Measurements from ENCODE around the gene DCAF5. TPM values are rescaled to one million over a fixed set of nuclear protein-coding genes. Genes with fewer than 3 reads are reported as not detected.

DCAF5 gene
- total and polyA plus RNA-seq, 2 of the 13 experiments (the other 11 are each of a cell fraction or from before 2014, with no cell fraction given) = 13.4 to 31.6 TPM

GRCh38 chr14:69153152-69153872, 393 bp upstream of the DCAF5 start (continued):
- TF ChIP-seq GATAD1 (CRISPR knock-in tag; IDR thresholded peaks at IDR 0.05) (0 out of 2 replicates have a peak, but pooled peaks have one; percentile 58), HNRNPK (IDR thresholded peaks at IDR 0.05; ENCODE audit: low read depth, low read length, poor library complexity, severe bottlenecking) (peak; percentile 99), ZGPAT (CRISPR knock-in tag; IDR thresholded peaks at IDR 0.05) (no peak; the same call in 1 of the 2 replicates), SMARCE1 (IDR thresholded peaks at IDR 0.05; ENCODE audit: borderline replicate concordance) (no peak), ZNF878 (CRISPR knock-in tag; IDR thresholded peaks at IDR 0.05) (peak; percentile 69; the same call in 1 of the 2 replicates), ZBTB2 (CRISPR knock-in tag; IDR thresholded peaks at IDR 0.05; ENCODE audit: low read depth) (peak; percentile 94), TAF1 (CRISPR knock-in tag; IDR thresholded peaks at IDR 0.05) (peak; percentile 66; the same call in 1 of the 2 replicates), HMGXB4 (CRISPR knock-in tag; IDR thresholded peaks at IDR 0.05; ENCODE audit: borderline replicate concordance in 1 of 2, low read depth in 1 of 2) (peak in 1 of 2 experiments; percentile 37; a peak in 1 of 4 replicates), ZNF724P (CRISPR knock-in tag; IDR thresholded peaks at IDR 0.05; ENCODE audit: borderline replicate concordance) (0 out of 2 replicates have a peak, but pooled peaks have one; percentile 62), ZKSCAN5 (CRISPR knock-in tag; IDR thresholded peaks at IDR 0.05) (no peak), ZNF121 (CRISPR knock-in tag; IDR thresholded peaks at IDR 0.05) (no peak), CERS6 (CRISPR knock-in tag; IDR thresholded peaks at IDR 0.05) (no peak), ZNF251 (CRISPR knock-in tag; IDR thresholded peaks at IDR 0.05) (no peak), SALL1 (CRISPR knock-in tag; IDR thresholded peaks at IDR 0.05) (peak; percentile 45), ZNF713 (CRISPR knock-in tag; IDR thresholded peaks at IDR 0.05) (no peak)

All from HepG2 (cell line).